GM12865 (cell line): ENCODE results near the gene POMT1.
A peak's percentile ranks its signal among the peaks of the same experiment; 100 is the strongest.
"Not testable (repeated sequence)": the region's sequence is repeated elsewhere in the genome, so short reads cannot be mapped to it uniquely, and the experiment has no call there.

Experiments
- DNase-seq: peaks from one replicate; pipeline ENCODE4 v3.0.0; 2010; ENCODE audit warnings: low read depth
- H3K4me3 ChIP-seq: 2 replicates; pipeline ENCODE4 v1.5.1; 2011; ENCODE audit warnings: mild to moderate bottlenecking, low read depth, low read length, control low read depth
- CTCF ChIP-seq: IDR thresholded peaks from 2 replicates; pipeline ENCODE4 v1.5.1; 2011; ENCODE audit warnings: low read length, control low read depth, low read depth, inconsistent platforms; ENCODE audit not compliant: insufficient read depth; ENCODE audit errors: missing control alignments

POMT1 gene

GRCh38 chr9:131470581-131470991 lies 32.1 kb upstream of the POMT1 start:
- no peak for TF ChIP-seq CTCF
- no peak for DNase-seq
- no peak overlapping the region for H3K4me3 ChIP-seq

GRCh38 chr9:131472085-131472484 lies 30.6 kb upstream of the POMT1 start:
- DNase-seq, H3K4me3 ChIP-seq: not testable (repeated sequence)

- no peak for DNase-seq
- no peak for TF ChIP-seq CTCF
- no peak overlapping the region for H3K4me3 ChIP-seq
These were observed 29.4 kb upstream of the POMT1 start for GRCh38 chr9:131473198-131473885.

- H3K4me3 ChIP-seq, result no peak overlapping the region
- no peak for TF ChIP-seq CTCF
- no peak for DNase-seq
These were observed 28.8 kb upstream of the POMT1 start for GRCh38 chr9:131473891-131474290.

- TF ChIP-seq CTCF, result no peak
- DNase-seq, result no peak
- H3K4me3 ChIP-seq, result no peak overlapping the region
These were observed 28.0 kb upstream of the POMT1 start for GRCh38 chr9:131474711-131475110.

- no peak for TF ChIP-seq CTCF
- H3K4me3 ChIP-seq, result no peak overlapping the region
- DNase-seq, result no peak
These were observed 27.4 kb upstream of the POMT1 start for GRCh38 chr9:131475111-131475955.

- no peak overlapping the region for H3K4me3 ChIP-seq
- TF ChIP-seq CTCF, result peak; percentile 22
- DNase-seq, result no peak
These were observed 26.6 kb upstream of the POMT1 start for GRCh38 chr9:131475956-131476776.
